Transverse colon (tissue), 4 donors: ENCODE results near the gene SLIT1. TPM values are rescaled to one million over a fixed set of nuclear protein-coding genes. Genes with fewer than 3 reads are reported as not detected.

Experiments used
- DNase-seq: peaks from one replicate; pipeline ENCODE4 v3.0.0-alpha.2; 2019
- H3K27ac ChIP-seq, 4 donors: fragments of 200-600 bp; sonication (generic); 2 replicates each; pipeline ENCODE4 v1.5.1; 2016 to 2018; ENCODE audit warnings: inconsistent platforms in 4 of 4
- H3K27me3 ChIP-seq: fragments of 200-600 bp; sonication (generic); 2 replicates; pipeline ENCODE4 v1.5.1; 2017; ENCODE audit warnings: inconsistent platforms
- H3K36me3 ChIP-seq, 4 donors: fragments of 200-600 bp; sonication (generic); 2 replicates each; pipeline ENCODE4 v1.5.1; 2017 to 2019; ENCODE audit warnings: inconsistent platforms in 4 of 4
- H3K4me1 ChIP-seq, 4 donors: fragments of 200-600 bp; sonication (generic); 2 replicates each; pipeline ENCODE4 v1.5.1; 2017 to 2020; ENCODE audit warnings: inconsistent platforms in 4 of 4
- H3K4me3 ChIP-seq, 4 donors: fragments of 200-600 bp; sonication (generic); 1 replicate in 1 of 4; 2 replicates in 3 of 4; pipeline versions ENCODE4 v1.5.1 to v1.6.1; 2017 to 2019; ENCODE audit warnings: inconsistent platforms in 4 of 4
- H3K9me3 ChIP-seq, 2 donors: fragments of 200-600 bp; sonication (generic); 2 replicates each; pipeline ENCODE4 v1.5.1; 2017 to 2019; ENCODE audit warnings: inconsistent platforms in 2 of 2
- EP300 ChIP-seq: sonication (generic); formaldehyde crosslinking; IDR thresholded peaks from one replicate; pipeline ENCODE4 v1.6.1; 2017; ENCODE audit warnings: antibody characterized with exemption, low read depth
- POLR2A ChIP-seq: fragments of 450-650 bp; IDR thresholded peaks from one replicate; pipeline ENCODE4 v1.6.1; 2016; ENCODE audit warnings: antibody characterized with exemption, mild to moderate bottlenecking, moderate library complexity
- POLR2AphosphoS5 ChIP-seq, 3 donors: sonication (generic); formaldehyde crosslinking; IDR thresholded peaks; one replicate each; pipeline ENCODE4 v1.6.1; 2016; ENCODE audit warnings: antibody characterized with exemption in 3 of 3
- WGBS, 2 donors: methylation state at CpG; one replicate each; pipeline ENCODE4 v1.1.5; 2018; ENCODE audit warnings: low coverage in 1 of 2; 5-methylcytosine and 5-hydroxymethylcytosine counted together
- in situ Hi-C, 4 donors: fragments of 200-750 bp; cut with MboI; loops; one replicate each; pipeline versions ENCODE4 v1.15.0 to v1.15.1; 2017; ENCODE audit warnings: low sequenced_read_pairs in 3 of 4, low pct_ligation_motif_present in 1 of 4, low pct_unique_long_range_greater_than_20kb in 1 of 4
- intact Hi-C: fragments of 100-400 bp; cut with DNase I; formaldehyde crosslinking; loops from one replicate; pipeline ENCODE4 v1.15.1; 2023; ENCODE audit warnings: low total_unique reads
- total RNA-seq, 4 donors: library from RNA; depleted of rRNA; stranded (reverse); fragments of >200 nt; gene quantifications; one replicate each; pipeline ENCODE4 v1.1.0, GENCODE V29; 2016
- TF ChIP-seq, protein P1 (sequence below), 5 experiments: fragments of 200-600 bp in 3 of 5; fragments of 450-650 bp in 2 of 5; sonication (generic) in 3 of 5; IDR thresholded peaks; 1 replicate in 2 of 5; 2 replicates in 3 of 5; pipeline ENCODE4 v1.5.1; 2016 to 2017; ENCODE audit warnings: antibody characterized with exemption in 5 of 5, inconsistent platforms in 3 of 5, mild to moderate bottlenecking in 2 of 5, moderate library complexity in 1 of 5

The SLIT1 gene
- total RNA-seq, 4 donors from 2014 or later, result 0.27 to 1.9 (median 0.32) TPM; not detected in 1

DNA sequence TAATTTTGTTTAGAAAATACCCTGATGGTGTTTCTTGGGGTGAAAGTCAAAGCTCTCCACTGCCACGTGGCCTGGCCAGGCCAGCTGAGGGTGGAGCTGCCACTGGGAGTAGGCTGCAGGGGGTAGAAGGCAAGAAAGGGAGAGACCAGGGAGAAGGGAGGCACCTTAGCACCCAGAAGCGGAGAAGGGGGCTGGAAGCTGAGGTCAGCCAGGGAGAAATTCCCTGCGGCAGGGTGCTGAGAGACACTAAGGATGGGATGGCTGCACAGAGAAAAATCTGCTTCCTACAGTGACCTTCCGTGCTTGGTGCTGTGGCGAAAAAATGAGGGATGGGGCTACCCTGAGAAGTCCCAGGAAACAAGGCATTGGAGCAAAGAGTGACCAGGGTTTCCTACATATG, 143.7 kb downstream of the SLIT1 start:
- H3K27me3 ChIP-seq, result no peaks in the 10 kb centered on the region
- WGBS, 2 donors, result 85 to 93% methylated on average over 5 of the region's 5 CpGs
- H3K9me3 ChIP-seq, result no peaks in the 10 kb centered on the region
- DNase-seq, result no peak
- H3K4me1 ChIP-seq, result peaks cover 0 to 11% (median 4%) of the 10 kb centered on the region in 4 donors
- no peak overlapping the region for H3K27ac ChIP-seq
- no peak overlapping the region for H3K4me3 ChIP-seq
- TF ChIP-seq, protein P1, sequence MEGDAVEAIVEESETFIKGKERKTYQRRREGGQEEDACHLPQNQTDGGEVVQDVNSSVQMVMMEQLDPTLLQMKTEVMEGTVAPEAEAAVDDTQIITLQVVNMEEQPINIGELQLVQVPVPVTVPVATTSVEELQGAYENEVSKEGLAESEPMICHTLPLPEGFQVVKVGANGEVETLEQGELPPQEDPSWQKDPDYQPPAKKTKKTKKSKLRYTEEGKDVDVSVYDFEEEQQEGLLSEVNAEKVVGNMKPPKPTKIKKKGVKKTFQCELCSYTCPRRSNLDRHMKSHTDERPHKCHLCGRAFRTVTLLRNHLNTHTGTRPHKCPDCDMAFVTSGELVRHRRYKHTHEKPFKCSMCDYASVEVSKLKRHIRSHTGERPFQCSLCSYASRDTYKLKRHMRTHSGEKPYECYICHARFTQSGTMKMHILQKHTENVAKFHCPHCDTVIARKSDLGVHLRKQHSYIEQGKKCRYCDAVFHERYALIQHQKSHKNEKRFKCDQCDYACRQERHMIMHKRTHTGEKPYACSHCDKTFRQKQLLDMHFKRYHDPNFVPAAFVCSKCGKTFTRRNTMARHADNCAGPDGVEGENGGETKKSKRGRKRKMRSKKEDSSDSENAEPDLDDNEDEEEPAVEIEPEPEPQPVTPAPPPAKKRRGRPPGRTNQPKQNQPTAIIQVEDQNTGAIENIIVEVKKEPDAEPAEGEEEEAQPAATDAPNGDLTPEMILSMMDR (IDR thresholded peaks at IDR 0.05), result no peak
- no peak for TF ChIP-seq POLR2A
- TF ChIP-seq POLR2AphosphoS5 (IDR thresholded peaks at IDR 0.05), result no peak
- no peak for TF ChIP-seq EP300
- in situ Hi-C loops, result loop anchor here in 2 of 4 donors (25.0 kb wide), 2 partner anchors 280 to 630 kb away; no protein-coding TSS in a partner anchor
- H3K36me3 ChIP-seq, result no peaks in the 10 kb centered on the region
- intact Hi-C loops, result no loop called here

DNA sequence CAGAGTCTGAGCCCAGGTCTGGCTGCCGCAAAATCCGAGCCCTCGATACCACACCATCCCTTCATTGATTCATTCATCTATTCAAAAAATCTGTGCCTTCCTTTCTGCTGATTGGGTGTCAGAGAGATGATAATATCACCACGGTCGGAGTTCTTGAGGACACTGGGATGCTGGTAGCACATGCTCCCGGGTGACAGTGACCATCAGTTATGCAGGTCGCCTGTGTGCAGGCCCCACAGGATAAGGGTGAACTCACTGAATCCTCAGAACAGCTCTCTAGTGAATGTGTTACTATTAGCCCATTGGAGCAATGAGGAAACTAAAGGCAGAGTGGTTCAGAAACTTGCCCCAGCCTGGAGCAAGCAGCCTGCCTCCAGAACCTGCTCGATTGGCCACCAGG, 145.1 kb downstream of the SLIT1 start:
- Histone ChIP-seq H3K36me3 (no peaks in the 10 kb centered on the region), H3K9me3 (no peaks in the 10 kb centered on the region), H3K4me3 (no peak overlapping the region), H3K27ac (no peak overlapping the region), H3K4me1 (peaks cover 0 to 12% (median 4%) of the 10 kb centered on the region in 4 donors), H3K27me3 (peaks cover 4% of the 10 kb centered on the region)
- intact Hi-C loops (no loop called here), in situ Hi-C loops (loop anchor here in 2 of 4 donors (25.0 kb wide), 2 partner anchors 278 to 628 kb away; no protein-coding TSS in a partner anchor)
- 83% methylated on average over 8 of the region's 8 CpGs; no CpG with 5 or more reads in 1 of the 2 donors for WGBS, 2 donors
- TF ChIP-seq POLR2A (no peak), POLR2AphosphoS5 (IDR thresholded peaks at IDR 0.05) (no peak), EP300 (no peak)
- TF ChIP-seq, protein P1 (IDR thresholded peaks at IDR 0.05), result no peak
- DNase-seq, result no peak

DNA sequence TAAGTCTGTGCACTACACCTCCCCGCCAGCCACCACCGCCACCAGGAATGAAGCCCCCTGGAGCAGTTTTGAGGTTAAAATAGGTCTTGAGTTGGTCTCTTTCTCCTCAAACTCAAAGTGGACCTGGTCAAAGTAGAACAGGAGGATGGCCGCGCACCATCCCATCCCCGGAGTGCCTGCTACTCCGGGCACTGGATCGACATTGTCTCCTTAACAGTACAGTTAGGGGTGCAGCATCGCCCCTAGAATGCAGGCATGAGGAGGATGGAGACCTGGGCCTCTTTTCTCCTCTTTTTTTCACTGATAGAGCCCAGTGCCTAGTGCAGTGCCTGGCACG, 145.5 kb downstream of the SLIT1 start:
- DNase-seq, result no peak
- no peaks in the 10 kb centered on the region for H3K36me3 ChIP-seq
- no peak overlapping the region for H3K27ac ChIP-seq
- 90 to 100% methylated on average over 1 to 9 of the region's 9 CpGs for WGBS, 2 donors
- peaks cover 0 to 12% (median 4%) of the 10 kb centered on the region in 4 donors for H3K4me1 ChIP-seq
- intact Hi-C loops (no loop called here), in situ Hi-C loops (loop anchor here in 2 of 4 donors (25.0 kb wide), 2 partner anchors 278 to 628 kb away; no protein-coding TSS in a partner anchor)
- H3K9me3 ChIP-seq, result no peaks in the 10 kb centered on the region
- peaks cover 6% of the 10 kb centered on the region for H3K27me3 ChIP-seq
- TF ChIP-seq POLR2AphosphoS5 (IDR thresholded peaks at IDR 0.05) (no peak), EP300 (no peak)
- no peak overlapping the region for H3K4me3 ChIP-seq

DNA sequence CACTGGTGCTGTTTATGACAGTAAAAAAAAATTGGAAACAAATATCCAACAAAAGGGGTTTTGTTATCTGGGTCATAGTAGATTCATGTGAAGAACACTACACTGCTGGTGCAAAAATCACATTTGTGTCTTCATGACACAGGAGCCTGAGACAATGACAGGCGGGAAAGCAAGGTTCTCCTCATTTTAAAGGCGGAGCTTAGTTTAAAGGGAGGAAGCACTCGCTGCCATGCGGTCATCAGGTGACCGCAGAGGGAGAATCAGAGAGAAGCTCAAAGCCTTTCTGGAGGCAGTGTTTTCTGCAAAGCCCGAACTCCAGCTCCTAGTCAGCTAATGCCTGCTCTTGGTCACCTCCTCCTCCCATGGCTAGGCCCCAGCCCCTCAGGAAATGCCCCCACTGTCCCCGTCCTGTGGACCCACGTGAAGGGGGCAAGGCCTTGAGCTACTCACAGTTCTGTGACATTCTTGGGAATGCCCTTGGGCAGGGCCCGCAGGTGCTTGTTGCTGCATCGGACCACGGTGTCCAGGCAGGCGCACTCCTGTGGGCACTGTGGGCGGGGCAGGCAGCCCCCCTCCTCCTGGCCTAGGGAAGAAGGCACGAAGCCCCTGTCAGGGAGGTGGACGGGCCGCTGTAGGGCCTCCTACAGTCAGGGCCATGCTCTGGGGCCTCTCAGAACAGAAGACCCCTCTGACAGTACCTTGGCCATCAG, 146.1 kb downstream of the SLIT1 start:
- WGBS, 2 donors, result 79 to 80% methylated on average over 1 to 6 of the region's 16 CpGs
- in situ Hi-C loops (loop anchor here in 2 of 4 donors (10.0 to 25.0 kb wide), 3 partner anchors 277 to 627 kb away; no protein-coding TSS in a partner anchor), intact Hi-C loops (no loop called here)
- H3K4me1 ChIP-seq, result peaks cover 0 to 12% (median 4%) of the 10 kb centered on the region in 4 donors
- H3K27me3 ChIP-seq, result peaks cover 11% of the 10 kb centered on the region
- no peak overlapping the region for H3K4me3 ChIP-seq
- TF ChIP-seq POLR2A (no peak), POLR2AphosphoS5 (IDR thresholded peaks at IDR 0.05) (no peak), EP300 (no peak)
- TF ChIP-seq, protein P1 (IDR thresholded peaks at IDR 0.05), result no peak
- no peaks in the 10 kb centered on the region for H3K9me3 ChIP-seq
- no peak for DNase-seq
- no peaks in the 10 kb centered on the region for H3K36me3 ChIP-seq
- no peak overlapping the region for H3K27ac ChIP-seq
